Stomach (tissue), 9 donors: ENCODE measurements around the gene TTL. TPM values are rescaled to one million over a fixed set of nuclear protein-coding genes. Genes with fewer than 3 reads are reported as not detected.
"Not testable (repeated sequence)": the region's sequence is repeated elsewhere in the genome, so short reads cannot be mapped to it uniquely, and the experiment has no call there.

Experiments
- DNase-seq, 2 donors: peaks; one replicate each; pipeline versions ENCODE4 v3.0.0 to v3.0.0-alpha.2; 2013 to 2019
- H3K27ac ChIP-seq, 5 donors: fragments of 200-600 bp in 4 of 5; sonication (generic) in 4 of 5; one replicate each; pipeline ENCODE4 v1.5.1; 2013 to 2019; ENCODE audit warnings: mild to moderate bottlenecking in 1 of 5, moderate library complexity in 1 of 5
- H3K27me3 ChIP-seq, 3 donors: fragments of 200-600 bp; sonication (generic); one replicate each; pipeline ENCODE4 v1.5.1; 2017 to 2019; ENCODE audit warnings: mixed run types in 1 of 3
- H3K36me3 ChIP-seq, 4 donors: fragments of 200-600 bp; sonication (generic); 1 replicate in 3 of 4; 2 replicates in 1 of 4; pipeline ENCODE4 v1.5.1; 2016 to 2019
- H3K4me1 ChIP-seq, 4 donors: fragments of 200-600 bp; sonication (generic); one replicate each; pipeline ENCODE4 v1.5.1; 2016 to 2019
- H3K4me3 ChIP-seq, 4 donors: fragments of 200-600 bp; sonication (generic) in 3 of 4; one replicate each; pipeline ENCODE4 v1.5.1; 2016 to 2019; ENCODE audit warnings: mild to moderate bottlenecking in 1 of 4
- H3K9me3 ChIP-seq, 4 donors: fragments of 200-600 bp; sonication (generic); one replicate each; pipeline ENCODE4 v1.5.1; 2016 to 2019
- CTCF ChIP-seq, 7 experiments: fragments of 450-650 bp in 4 of 7; fragments of 200-600 bp in 3 of 7; sonication (generic) in 3 of 7; IDR thresholded peaks; one replicate each; pipeline ENCODE4 v1.5.1; 2016 to 2019; ENCODE audit warnings: antibody characterized with exemption in 7 of 7, control low read depth in 2 of 7, mild to moderate bottlenecking in 1 of 7
- EP300 ChIP-seq: sonication (generic); formaldehyde crosslinking; IDR thresholded peaks from one replicate; pipeline ENCODE4 v1.6.1; 2017; ENCODE audit warnings: antibody characterized with exemption
- POLR2A ChIP-seq, 4 donors: fragments of 450-650 bp; IDR thresholded peaks; one replicate each; pipeline ENCODE4 v1.6.1; 2016; ENCODE audit warnings: antibody characterized with exemption in 4 of 4, control low read depth in 2 of 4, mild to moderate bottlenecking in 1 of 4, moderate library complexity in 1 of 4
- POLR2AphosphoS5 ChIP-seq, 3 donors: sonication (generic); formaldehyde crosslinking; IDR thresholded peaks; one replicate each; pipeline ENCODE4 v1.6.1; 2016; ENCODE audit warnings: antibody characterized with exemption in 3 of 3
- WGBS, 5 donors: extraction: QIAGEN DNeasy Blood & Tissue Kit in 3 of 5; methylation state at CpG; one replicate each; pipeline versions ENCODE4 v1.1.5 to v1.1.7; 2013 to 2018; 5-methylcytosine and 5-hydroxymethylcytosine counted together
- intact Hi-C: fragments of 100-400 bp; cut with DNase I; formaldehyde crosslinking; loops from one replicate; pipeline ENCODE4 v1.15.1; 2023; ENCODE audit warnings: low total_unique reads
- polyA plus RNA-seq, 3 donors: library from polyadenylated mRNA; stranded (reverse); fragments of 200-250 nt; gene quantifications; one replicate each; pipeline ENCODE4 v1.2.3, GENCODE V29; 2013
- total RNA-seq, 5 donors: library from RNA; depleted of rRNA; stranded (reverse); fragments of >200 nt; gene quantifications; one replicate each; pipeline versions ENCODE4 v1.1.0 to v1.2.3, GENCODE V29; 2014 to 2016
- donor health status: healthy with polysubstance abuse.
- donor health status: Bipolar disorder and iron deficiency.
- donor health status: healthy.

The TTL gene
- total and polyA plus RNA-seq, 8 donors, result 2.7 to 26.5 (median 6.0) TPM

GRCh38 chr2:112493858-112494648, 12.1 kb downstream of the TTL start:
- Histone ChIP-seq H3K4me1 (no peaks in the 10 kb centered on the region), H3K4me3 (no peak overlapping the region), H3K9me3 (no peaks in the 10 kb centered on the region), H3K27ac (no peak overlapping the region), H3K36me3 (peaks cover 0 to 19% (median 17%) of the 10 kb centered on the region in 4 donors), H3K27me3 (no peaks in the 10 kb centered on the region)
- 59 to 77% (median 72%) methylated on average over 9 of the region's 9 CpGs for WGBS, 5 donors
- peak in 1 of 2 donors; percentile 60 for DNase-seq
- TF ChIP-seq CTCF (IDR thresholded peaks at IDR 0.05) (no peak), EP300 (no peak), POLR2AphosphoS5 (IDR thresholded peaks at IDR 0.05) (no peak), POLR2A (IDR thresholded peaks at IDR 0.05) (no peak)
- intact Hi-C loops, result no loop called here

- peak in 1 of 2 donors; percentile 47 for DNase-seq
- H3K9me3 ChIP-seq, result no peaks in the 10 kb centered on the region
- no peaks in the 10 kb centered on the region for H3K4me1 ChIP-seq
- H3K36me3 ChIP-seq, result peaks cover 0 to 19% (median 17%) of the 10 kb centered on the region in 4 donors
- no peaks in the 10 kb centered on the region for H3K27me3 ChIP-seq
- H3K4me3 ChIP-seq, result no peak overlapping the region
- intact Hi-C loops, result no loop called here
- H3K27ac ChIP-seq, result no peak overlapping the region
- WGBS, 5 donors, result 76 to 90% (median 79%) methylated on average over 5 of the region's 5 CpGs
- TF ChIP-seq POLR2AphosphoS5 (IDR thresholded peaks at IDR 0.05) (no peak), POLR2A (IDR thresholded peaks at IDR 0.05) (no peak), EP300 (no peak), CTCF (IDR thresholded peaks at IDR 0.05) (no peak)
These were observed 12.9 kb downstream of the TTL start for GRCh38 chr2:112494828-112495227.

- H3K4me3 ChIP-seq, H3K9me3 ChIP-seq, H3K27me3 ChIP-seq, H3K27ac ChIP-seq, H3K4me1 ChIP-seq, DNase-seq, intact Hi-C loops: not testable (repeated sequence)
- peaks cover 0 to 19% (median 17%) of the 10 kb centered on the region in 4 donors for H3K36me3 ChIP-seq
- 73 to 96% (median 90%) methylated on average over 4 of the region's 4 CpGs for WGBS, 5 donors
These were observed 13.9 kb downstream of the TTL start for GRCh38 chr2:112495878-112496277.

- H3K27ac ChIP-seq, intact Hi-C loops, H3K4me1 ChIP-seq, H3K4me3 ChIP-seq, H3K9me3 ChIP-seq, H3K27me3 ChIP-seq: not testable (repeated sequence)
- 46 to 53% (median 49%) methylated on average over 6 to 9 of the region's 10 CpGs for WGBS, 5 donors
- peak in 4 of 7 experiments; percentile 10 to 35 (median 20) for TF ChIP-seq CTCF (IDR thresholded peaks at IDR 0.05)
- DNase-seq, result peak; percentile 46 to 63
- H3K36me3 ChIP-seq, result peaks cover 0 to 18% (median 13%) of the 10 kb centered on the region in 4 donors
These were observed 19.0 kb downstream of the TTL start for GRCh38 chr2:112500850-112501484.

- H3K4me1 ChIP-seq, intact Hi-C loops, H3K9me3 ChIP-seq, H3K4me3 ChIP-seq, H3K27me3 ChIP-seq, DNase-seq, H3K27ac ChIP-seq: not testable (repeated sequence)
- 80 to 98% (median 88%) methylated on average over 9 to 24 of the region's 32 CpGs for WGBS, 5 donors
- peaks cover 0 to 22% (median 8%) of the 10 kb centered on the region in 4 donors for H3K36me3 ChIP-seq
These were observed 27.5 kb downstream of the TTL start for GRCh38 chr2:112509239-112509998.
